ENCODE data around the gene SEC14L6. TPM values are rescaled to one million over a fixed set of nuclear protein-coding genes. Genes with fewer than 3 reads are reported as not detected.

The SEC14L6 gene
- total RNA-seq, 3 donors from 2014 or later = 0.33 to 0.73 TPM; not detected in 1

DNA sequence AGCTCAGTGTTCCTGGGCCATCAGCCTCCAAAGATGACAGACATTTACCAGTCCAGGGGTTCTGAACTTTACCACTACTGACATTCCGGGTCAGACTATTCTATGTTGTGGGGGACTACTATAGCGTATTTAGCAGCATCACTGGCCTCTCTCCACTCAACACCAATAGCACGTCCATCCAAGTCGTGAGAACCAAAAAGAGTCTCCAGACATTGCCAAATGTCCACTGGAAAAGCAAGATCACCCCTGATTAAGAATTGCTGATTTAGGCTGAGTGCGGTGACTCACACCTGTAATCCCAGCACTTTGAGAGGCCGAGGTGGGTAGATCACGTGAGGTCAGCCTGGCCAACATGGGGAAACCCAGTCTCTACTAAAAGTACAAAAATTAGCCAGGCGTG lies 39.9 kb upstream of the SEC14L6 start:
- no peak overlapping the region for H3K27ac ChIP-seq
- intact Hi-C loops (cut with DNase I; ENCODE audit: low total_unique reads) = no loop called here
- peaks cover 5 to 15% of the 10 kb centered on the region in 2 donors for H3K4me1 ChIP-seq
- no peaks in the 10 kb centered on the region for H3K27me3 ChIP-seq
- peaks cover 20% of the 10 kb centered on the region for H3K36me3 ChIP-seq
- no peaks in the 10 kb centered on the region for H3K9me3 ChIP-seq
- no peak for DNase-seq (ENCODE audit: low spot score in 2 of 2)
- no peak overlapping the region for H3K4me3 ChIP-seq
- TF ChIP-seq, protein P1, sequence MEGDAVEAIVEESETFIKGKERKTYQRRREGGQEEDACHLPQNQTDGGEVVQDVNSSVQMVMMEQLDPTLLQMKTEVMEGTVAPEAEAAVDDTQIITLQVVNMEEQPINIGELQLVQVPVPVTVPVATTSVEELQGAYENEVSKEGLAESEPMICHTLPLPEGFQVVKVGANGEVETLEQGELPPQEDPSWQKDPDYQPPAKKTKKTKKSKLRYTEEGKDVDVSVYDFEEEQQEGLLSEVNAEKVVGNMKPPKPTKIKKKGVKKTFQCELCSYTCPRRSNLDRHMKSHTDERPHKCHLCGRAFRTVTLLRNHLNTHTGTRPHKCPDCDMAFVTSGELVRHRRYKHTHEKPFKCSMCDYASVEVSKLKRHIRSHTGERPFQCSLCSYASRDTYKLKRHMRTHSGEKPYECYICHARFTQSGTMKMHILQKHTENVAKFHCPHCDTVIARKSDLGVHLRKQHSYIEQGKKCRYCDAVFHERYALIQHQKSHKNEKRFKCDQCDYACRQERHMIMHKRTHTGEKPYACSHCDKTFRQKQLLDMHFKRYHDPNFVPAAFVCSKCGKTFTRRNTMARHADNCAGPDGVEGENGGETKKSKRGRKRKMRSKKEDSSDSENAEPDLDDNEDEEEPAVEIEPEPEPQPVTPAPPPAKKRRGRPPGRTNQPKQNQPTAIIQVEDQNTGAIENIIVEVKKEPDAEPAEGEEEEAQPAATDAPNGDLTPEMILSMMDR (IDR thresholded peaks at IDR 0.05) = no peak
- TF ChIP-seq POLR2A (IDR thresholded peaks at IDR 0.05) (no peak), POLR2AphosphoS5 (IDR thresholded peaks at IDR 0.05) (no peak)

DNA sequence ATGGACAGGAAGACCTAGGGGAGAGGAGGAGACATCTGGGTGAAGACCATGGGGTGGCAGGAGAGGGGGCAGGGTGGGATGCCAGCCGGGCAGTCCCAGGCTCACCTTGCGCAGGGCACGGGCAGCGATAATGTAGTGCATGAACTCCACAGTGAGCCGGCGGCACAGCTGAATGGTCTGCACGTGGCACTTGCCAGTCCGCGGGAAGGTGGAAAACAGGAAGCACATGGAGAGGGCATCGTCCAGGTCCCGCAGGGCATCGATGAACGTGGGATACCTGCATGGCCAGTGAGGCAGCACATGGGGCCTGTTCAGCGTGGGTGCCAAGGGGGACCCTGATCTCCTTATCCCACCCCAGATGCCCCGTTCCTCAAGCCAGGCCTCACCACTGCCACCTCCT lies 37.9 kb upstream of the SEC14L6 start:
- H3K27me3 ChIP-seq = no peaks in the 10 kb centered on the region
- no peaks in the 10 kb centered on the region for H3K9me3 ChIP-seq
- H3K27ac ChIP-seq = no peak overlapping the region
- TF ChIP-seq POLR2AphosphoS5 (IDR thresholded peaks at IDR 0.05) (no peak), POLR2A (IDR thresholded peaks at IDR 0.05) (no peak)
- TF ChIP-seq, protein P1 (IDR thresholded peaks at IDR 0.05) = no peak
- no peaks in the 10 kb centered on the region for H3K4me1 ChIP-seq
- intact Hi-C loops (cut with DNase I; ENCODE audit: low total_unique reads) = no loop called here
- DNase-seq (ENCODE audit: low spot score in 2 of 2) = no peak
- peaks cover 35% of the 10 kb centered on the region for H3K36me3 ChIP-seq
- no peak overlapping the region for H3K4me3 ChIP-seq

DNA sequence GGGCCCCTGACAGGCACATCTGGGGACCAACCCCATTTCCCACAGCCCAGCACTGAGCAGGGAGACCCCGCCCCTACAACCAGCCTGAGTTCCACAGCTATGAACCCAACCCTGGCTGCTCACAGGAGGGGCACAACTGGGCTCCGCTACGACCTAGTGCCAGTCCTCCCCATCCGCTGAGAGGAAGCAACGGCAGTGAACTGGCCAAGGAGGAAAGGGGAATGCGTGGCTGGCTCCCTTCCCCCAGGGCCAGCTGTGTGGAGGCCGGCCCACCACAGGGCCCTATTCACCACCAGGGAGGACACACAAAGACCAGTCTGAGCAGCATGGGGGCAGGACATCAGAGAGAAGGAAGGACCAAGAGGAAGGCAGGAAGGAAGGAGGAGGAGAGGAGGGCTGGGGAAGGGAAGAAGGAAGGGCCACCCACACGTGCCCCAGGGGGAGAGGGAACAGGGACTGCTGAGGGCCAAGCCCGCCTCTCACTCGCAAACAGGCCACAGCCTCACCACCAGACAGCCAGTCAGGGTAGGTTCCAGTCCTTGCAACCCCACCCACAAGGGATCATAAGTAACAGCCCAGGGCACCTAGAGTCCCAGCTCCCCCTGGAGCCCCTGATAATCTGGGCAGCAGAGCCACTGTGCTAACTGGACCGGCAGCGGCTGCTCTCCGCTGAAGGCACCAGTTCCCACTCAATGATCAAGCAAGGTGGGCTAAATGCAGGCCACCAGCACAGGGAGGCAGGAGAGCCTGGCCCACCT lies 36.4 kb upstream of the SEC14L6 start:
- no peak for DNase-seq (ENCODE audit: low spot score in 2 of 2)
- no peak overlapping the region for H3K27ac ChIP-seq

DNA sequence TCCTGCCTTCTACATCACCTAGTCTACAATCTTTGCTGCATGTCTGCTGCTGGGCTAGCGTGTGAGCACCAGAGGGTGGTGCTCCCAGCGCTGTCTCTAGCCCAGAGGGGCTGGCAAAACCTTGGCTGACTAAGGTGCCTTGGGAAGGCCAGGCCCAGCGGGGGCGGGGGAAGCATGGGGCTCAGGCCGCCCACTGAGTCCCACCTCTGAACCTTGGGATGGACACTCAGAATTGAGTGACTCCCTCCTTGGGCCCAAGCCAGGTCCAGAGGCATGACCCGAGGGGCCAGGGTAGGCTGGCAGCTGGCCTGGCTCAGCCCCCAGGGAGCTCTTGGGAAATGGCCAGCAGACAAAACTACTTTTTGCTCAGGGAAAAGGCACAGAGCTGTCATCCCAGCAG lies 35.5 kb upstream of the SEC14L6 start:
- Histone ChIP-seq H3K4me3 (no peak overlapping the region), H3K27me3 (no peaks in the 10 kb centered on the region), H3K36me3 (peaks cover 43% of the 10 kb centered on the region), H3K27ac (no peak overlapping the region), H3K9me3 (no peaks in the 10 kb centered on the region), H3K4me1 (no peaks in the 10 kb centered on the region)
- TF ChIP-seq POLR2AphosphoS5 (IDR thresholded peaks at IDR 0.05) (no peak), POLR2A (IDR thresholded peaks at IDR 0.05) (no peak)
- TF ChIP-seq, protein P1 (IDR thresholded peaks at IDR 0.05) = no peak
- intact Hi-C loops (cut with DNase I; ENCODE audit: low total_unique reads) = no loop called here
- no peak for DNase-seq (ENCODE audit: low spot score in 2 of 2)

More for the DNA sequence above, 36.4 kb upstream of the SEC14L6 start:
- Histone ChIP-seq H3K36me3 (peaks cover 48% of the 10 kb centered on the region), H3K9me3 (no peaks in the 10 kb centered on the region), H3K4me1 (no peaks in the 10 kb centered on the region), H3K4me3 (no peak overlapping the region), H3K27me3 (no peaks in the 10 kb centered on the region)
- no peak for TF ChIP-seq POLR2AphosphoS5 (IDR thresholded peaks at IDR 0.05)
- no peak for TF ChIP-seq POLR2A (IDR thresholded peaks at IDR 0.05)
- TF ChIP-seq, protein P1 (IDR thresholded peaks at IDR 0.05) = no peak
- intact Hi-C loops (cut with DNase I; ENCODE audit: low total_unique reads) = no loop called here

DNA sequence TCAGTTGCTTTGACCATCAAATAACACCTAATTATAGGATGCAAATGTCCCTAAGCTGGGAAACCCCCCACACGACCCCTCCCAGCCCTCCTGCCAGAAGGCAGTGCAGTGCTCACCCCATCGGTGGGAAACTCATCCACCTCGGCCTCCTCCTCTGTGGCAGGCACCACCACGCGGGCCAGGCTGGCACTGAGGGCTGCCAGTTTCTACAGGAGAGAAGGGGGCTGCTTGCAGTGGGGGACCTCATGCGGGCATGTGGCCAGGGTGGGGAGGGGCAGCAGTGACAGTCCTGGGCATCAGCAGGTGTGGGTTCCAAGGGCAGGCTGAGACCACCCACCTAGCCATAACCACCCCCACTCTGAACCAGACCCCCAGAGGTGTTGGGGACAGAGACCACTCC lies 34.4 kb upstream of the SEC14L6 start:
- TF ChIP-seq POLR2A (IDR thresholded peaks at IDR 0.05) = no peak
- TF ChIP-seq, protein P1 (IDR thresholded peaks at IDR 0.05) = no peak
- no peak for TF ChIP-seq POLR2AphosphoS5 (IDR thresholded peaks at IDR 0.05)
- DNase-seq (ENCODE audit: low spot score in 2 of 2) = no peak
- no peak overlapping the region for H3K4me3 ChIP-seq
- H3K27me3 ChIP-seq = no peaks in the 10 kb centered on the region
- intact Hi-C loops (cut with DNase I; ENCODE audit: low total_unique reads) = no loop called here
- H3K4me1 ChIP-seq = no peaks in the 10 kb centered on the region
- no peaks in the 10 kb centered on the region for H3K9me3 ChIP-seq
- H3K36me3 ChIP-seq = peaks cover 40% of the 10 kb centered on the region
- no peak overlapping the region for H3K27ac ChIP-seq
